Measurements from ENCODE around the gene GNG7.
"Not testable (repeated sequence)": the region's sequence is repeated elsewhere in the genome, so short reads cannot be mapped to it uniquely, and the experiment has no call there.

The GNG7 gene

DNA sequence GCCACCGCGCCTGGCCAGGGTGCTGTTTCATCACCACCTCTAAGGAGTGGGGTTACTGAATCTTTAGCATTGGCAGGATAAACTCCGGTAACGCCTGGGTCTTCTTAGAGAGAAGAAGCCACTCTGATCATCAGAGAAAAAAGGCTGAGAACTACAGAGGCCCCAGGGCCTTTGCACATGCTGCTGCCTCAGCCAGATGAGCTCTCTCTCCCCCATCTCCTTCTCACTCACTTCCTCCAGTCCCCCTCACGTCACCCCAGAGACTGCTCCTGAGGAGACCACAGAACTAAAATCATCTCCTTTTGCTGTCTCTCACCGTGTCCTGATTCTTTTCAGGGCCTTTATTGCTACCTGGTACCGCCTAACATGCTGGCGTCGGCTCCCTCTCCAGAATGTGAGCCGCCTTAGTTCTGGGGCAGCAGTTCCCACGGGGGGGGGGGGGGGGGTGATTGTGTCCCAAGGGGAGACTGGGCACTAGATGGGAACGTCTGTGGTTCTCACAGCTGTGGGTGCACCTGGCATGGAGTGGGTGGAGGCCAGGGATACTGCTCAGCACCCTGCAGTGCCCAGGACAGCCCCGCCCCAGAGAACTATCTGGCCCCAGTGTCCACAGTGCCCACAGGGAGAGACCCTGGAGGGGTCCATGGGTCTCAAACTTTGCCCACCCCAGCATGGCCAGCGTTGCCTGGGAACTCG is 23.8 kb upstream of the GNG7 start:
- no peak for DNase-seq

DNA sequence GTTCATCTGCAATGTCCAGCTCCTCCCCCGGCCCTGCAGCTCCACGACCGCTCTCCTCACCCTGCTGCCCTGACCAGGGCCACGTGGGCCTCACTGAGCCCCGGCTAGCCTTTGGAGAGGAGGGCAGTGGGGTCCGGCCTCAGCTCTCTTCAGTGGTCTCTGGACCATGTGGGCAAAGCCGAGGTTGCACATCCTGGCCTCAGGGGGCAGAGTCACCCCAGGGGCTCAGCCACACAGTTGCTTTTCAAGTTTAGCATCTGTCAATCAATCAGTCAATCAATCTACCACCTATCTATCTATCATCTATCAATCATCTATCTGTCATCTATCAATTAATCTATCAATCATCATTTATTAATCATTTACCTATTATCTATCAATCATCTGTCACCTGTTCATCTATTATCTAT is 21.7 kb upstream of the GNG7 start:
- no peak for DNase-seq

DNA sequence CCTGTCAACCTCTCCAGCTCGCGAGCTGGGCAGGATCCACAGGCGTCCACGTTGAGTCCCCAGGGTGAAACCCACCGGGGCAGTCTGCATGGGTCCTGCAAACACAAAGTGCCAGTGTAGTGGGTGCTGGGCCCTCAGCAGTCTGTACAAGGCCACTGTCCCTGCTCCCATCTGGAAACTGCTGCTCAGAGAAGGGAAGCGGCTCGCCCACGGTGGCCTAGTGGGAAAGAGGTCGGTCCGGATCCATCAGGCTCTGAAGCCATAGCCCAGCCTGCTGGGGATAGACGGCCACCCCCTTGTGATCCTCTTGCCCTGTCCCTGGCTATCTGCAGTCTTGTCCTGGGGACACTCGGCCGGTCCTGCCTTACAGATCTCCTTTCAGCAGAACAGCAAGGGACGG is 21.3 kb upstream of the GNG7 start:
- DNase-seq: no peak

DNA sequence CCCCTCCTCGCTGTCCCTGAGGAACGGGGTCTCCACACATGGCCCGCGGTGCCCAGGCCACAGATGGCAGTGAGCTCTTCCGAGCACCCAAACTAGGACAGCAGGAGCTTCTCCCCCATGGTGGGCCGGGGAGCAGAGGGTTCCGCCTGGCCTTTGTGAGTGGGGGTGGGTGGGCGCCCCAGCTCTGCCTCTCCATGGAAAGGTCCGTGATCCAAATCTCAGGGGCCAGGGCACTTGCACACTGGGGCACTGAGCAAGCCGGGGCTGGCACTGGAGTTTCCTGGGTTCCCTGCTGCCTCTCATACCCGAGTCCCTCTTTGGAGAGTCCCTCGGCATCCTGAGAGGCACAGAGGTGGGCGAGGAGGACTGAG is 20.8 kb upstream of the GNG7 start:
- no peak for DNase-seq

DNA sequence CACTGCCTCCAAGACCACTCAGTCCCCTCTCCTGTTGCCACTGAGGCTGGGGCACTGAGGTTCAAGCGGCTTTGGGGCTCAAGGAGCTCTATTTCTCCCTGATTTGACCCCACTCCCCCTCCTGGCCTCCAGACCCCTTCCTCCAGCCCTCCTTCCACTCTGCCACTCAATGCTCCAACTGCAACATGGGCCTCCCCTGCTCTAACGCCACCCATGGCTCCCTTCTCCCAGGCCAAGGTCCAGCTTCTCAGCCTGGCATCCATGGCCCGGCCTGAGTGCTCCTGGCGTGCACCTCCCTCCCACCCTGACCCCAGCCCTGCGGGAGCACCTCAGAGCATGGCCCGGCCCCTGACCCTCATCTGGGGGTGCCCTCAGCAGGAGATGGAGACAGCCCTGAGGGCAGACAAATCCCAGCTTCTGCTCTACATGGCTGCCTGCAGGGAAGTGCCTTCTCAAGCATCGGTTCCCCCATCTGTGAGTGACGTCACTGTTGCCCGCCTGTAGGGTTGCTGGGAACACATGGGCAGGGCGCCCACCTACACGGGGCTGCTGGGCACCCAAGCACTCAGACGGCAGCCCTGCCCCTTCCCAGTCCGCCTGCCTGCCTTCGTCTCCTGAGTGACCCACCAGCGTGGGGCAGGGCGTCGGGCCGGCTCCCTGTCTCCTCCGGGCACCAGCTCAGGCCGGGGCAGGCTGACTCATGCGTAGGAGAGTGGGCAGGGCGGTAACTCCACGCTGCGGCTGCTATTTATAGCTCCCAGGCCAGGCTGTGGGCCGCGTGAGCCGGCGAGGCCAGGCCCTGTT is 20.2 kb upstream of the GNG7 start:
- DNase-seq: no peak

DNA sequence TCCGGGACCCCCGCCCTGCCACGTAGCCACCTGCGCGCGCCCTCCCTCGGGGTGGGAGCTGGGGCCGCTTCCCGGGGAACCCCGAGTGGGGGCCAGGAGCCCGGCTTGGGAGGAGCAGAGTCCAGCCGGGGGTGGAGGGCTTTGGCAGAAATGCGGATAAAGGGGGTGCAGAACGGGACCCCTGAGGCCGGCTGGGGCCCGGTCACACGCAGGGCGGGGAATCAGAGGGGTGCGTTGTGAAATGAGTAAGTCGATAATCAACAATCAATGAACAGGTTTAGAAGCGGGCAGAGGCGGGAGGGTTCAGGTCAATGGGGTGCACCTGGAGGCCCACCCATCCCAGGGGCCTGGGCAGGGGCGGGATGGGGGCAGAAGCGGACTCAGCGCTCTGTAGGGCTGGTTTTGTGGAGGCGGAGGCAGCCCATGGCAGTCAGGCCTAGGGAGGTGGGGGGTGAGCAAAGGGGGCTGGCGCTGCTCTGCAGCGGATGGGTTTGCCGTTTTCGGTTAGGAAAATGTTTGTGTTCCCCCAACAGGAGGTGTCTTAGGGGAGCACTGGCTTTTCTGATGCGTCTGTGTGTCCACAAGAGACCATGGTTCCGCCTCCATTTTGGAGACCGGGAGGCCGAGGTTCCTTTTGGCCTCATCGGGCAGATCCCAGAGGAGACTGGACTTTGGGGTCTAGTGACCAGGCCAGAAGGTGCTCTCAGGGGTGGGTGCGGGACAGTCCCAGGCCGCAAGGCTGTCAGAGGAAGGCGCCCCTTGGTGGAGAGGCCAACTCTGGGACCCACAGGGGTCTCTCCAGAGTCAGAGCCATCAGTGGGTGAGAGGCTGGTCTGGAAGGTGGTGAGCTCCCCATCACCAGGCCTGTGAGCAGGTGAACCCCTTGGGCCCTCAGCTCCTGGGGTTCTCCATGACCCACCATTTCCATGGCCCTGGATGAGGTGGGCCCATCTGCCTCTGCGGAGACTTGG is 19.4 kb upstream of the GNG7 start:
- no peak for DNase-seq

DNA sequence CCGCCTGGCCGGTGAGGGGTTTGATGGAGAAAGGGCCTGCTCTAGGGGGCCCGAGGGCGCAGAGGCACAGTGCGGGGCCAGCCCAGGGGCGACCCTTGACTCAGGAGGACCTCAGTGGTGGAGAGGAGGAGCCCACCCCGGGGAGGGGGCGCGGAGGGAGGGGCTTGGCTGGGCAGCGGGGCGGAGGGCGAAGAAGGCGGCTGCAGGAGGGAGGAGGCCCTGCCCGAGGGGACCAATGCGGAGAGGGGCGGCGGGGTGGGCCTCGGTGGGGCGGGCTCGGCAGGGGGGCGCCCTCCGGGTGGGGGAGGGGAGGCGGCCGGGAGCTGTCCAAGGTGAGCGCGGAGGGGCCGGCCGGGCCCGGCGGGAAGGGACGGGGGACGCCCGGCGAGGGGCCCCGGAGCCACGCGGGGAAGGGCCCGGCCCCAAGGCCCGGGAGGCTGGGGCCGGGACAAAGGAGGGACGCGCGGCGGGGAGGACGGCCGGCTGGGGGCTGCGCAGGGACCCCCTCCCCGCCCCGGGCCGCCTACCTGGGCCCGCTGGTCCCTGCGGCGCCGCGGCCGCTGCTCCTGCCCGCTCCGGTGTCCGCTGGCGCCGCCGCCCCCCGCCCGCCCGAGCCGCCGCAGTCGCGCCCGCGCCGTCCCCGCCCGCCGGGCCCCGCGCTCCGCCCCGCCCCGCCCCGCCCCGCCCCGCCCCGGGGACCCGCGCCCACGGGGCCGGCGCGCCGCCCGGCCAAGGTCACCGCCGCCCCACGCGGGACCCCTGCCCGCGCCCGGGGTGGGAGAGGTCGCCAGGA is 18.5 kb upstream of the GNG7 start, which contains the start of gene DIRAS1:
Gene DIRAS1 (minus strand): TSS at position 596 of the 793 bp plus-strand sequence. CDS start 3,566 bp downstream, outside the sequence.
- DNase-seq: no peak

DNA sequence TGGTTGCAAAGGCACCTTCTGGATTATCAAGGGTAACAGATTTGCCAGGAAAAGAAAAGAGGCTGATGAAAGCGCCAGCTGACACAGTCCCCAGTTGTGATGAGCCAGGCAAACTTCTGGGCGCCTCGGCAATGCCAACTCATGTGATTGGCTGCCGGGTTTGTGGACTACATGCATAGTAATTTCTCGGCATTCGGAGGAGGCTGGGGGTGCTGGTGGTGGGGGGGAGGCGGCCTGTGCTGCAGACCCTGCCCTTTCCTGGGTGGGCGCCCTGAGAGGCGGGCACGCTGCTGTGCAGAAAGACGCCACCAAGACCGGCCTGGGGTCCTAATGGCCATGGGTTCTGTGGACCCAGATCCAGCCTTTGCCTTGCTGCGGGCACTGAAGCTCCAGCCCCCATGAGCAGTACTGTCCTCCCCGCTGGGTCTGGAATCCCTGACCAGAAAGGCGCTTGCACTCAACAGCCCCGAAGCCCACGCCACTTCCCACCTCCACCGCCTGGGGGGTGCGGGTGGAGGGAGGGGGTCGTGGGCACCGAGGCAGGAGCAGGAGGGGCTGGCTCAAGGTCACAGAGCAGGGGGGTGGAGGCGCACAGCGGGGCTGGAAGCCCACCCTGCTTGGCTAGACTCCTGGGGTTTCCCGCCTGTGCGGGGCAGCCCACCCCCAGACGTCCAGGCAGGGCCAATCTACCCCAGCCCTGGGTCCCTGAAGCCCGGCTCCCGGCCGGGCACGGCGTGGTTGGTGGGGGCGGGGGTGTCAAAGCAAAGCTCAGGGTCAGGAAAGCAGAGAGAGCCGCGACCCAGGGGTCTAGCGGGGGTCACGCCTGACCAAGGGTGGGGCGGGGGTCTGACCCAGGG is 17.7 kb upstream of the GNG7 start:
- DNase-seq: no peak

DNA sequence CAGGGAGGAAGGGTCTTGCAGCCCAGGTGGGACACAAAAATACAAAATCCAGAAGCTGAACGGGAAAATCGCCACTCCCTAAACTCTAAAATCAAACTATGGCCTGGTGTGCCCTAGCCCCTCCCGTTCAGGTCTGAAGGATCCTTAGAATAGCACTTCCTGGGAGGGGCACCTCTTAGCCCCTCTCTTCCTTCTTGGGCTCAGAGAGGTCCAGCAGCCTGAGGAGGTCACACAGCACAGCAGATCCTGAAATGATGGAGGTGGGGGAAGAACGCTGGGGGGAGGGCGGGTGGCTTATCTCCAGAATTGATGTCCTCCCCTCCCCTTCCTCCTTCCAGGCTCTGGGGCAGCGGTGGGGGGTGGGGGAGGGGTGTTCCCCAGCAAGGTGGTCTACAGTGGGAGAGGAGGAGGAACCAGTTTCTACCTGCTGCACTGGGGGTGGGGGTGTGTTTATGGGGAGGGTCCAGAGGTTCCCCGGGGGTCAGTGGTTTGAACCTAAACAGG is 16.8 kb upstream of the GNG7 start:
- no peak for DNase-seq

DNA sequence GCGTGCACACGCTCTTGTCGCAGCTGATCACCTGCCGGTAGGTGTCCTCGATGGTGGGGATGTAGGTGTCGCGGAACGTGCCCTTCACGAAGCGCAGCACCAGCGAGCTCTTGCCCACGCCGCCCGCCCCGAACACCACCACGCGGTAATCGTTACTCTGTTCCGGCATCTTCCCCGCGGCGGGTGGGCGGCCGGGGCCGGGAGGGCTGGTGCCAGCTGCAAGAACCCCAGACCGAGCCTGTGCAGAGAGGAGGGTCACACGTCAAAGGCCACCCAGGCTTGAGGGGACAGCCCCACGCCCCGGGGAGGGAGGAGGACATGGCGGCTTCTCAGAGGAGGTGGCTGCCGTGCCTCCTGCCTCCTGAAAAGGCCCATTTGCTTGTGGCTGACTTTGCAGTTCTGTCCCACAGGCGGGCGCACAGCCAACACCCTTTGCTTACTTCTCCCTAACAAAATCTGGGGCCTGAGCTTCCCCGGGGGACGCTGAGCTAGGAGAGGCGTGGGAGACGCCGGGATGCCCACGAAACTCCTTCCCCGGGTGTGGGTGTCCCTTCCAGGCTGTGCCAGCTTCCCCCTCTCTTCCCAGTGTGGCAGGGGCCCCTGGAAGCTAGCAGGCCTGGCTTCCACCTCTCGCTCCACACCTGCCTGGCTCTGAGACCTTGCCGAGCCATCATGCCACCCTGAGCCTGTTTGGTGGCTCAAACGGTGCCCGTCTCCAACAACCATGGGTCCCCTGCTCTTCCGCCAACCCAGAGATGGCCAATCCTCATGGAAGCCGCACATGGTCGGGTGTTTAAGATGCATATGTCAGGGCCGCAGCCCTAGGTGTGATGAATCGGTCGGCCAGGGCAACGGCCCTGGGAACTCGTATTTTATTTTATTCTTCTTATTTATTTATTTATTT is 15.4 kb upstream of the GNG7 start:
- no peak for DNase-seq

DNA sequence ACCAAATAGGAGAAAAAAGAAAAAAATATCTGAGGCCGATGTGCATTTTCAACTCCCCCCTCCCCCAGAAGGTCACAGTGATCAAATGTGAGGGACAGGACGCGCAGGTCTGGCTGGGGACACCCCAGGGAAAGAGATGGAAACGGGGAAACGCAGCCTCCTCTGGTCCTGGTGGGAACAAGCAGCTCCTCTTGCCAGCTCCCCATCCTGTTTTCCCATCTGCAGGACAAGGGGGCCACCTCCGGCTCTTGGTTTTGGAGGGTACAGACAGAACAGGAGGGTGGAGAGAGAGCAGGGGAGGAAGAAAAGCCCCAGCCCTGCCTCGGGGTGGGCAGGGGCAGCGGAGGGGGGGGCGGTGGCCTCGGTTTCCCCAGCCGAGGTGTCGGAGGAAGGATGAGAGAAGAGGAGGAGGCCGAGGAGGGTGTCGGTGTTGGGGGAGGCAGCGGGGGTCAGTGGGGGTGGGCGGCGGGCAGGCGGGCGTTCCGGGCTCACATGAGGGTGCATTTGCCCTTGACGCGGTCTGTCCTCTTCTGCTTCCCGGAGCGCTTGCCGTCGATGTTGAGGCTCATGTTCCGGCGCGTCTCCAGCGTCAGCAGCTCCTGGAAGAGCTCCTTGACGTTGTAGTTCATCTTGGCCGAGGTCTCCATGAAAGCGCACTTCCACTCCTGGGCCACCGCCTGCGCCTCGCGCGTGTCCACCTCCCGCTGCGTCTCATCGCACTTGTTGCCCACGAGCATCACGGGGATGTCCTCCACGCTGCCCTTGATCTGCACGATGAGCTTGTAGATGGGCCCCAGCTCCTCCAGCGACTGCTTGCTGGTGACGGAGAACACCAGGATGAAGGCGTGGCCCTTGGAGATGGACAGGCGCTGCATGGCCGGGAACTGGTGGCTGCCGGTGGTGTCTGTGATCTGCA is 14.5 kb upstream of the GNG7 start:
- DNase-seq: no peak

DNA sequence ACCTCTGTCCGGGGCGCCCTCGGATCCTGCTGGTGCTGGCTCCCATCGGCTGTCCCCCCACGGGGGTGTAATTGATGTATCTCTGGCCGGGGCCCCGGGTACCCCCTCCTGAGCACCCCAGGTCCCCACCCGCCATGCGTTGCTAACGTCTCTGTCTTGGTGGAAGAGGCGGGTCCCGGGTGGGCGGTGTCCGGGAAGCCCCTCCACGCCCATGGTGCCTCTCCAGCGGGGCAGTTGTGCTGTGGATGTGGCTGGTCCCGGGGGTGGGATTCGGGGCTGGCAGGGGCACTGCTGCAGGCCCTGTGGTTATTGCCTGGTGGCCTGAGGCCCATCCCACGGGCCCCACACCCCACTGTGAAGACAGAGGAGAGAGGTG is 13.8 kb upstream of the GNG7 start:
- DNase-seq: no peak

DNA sequence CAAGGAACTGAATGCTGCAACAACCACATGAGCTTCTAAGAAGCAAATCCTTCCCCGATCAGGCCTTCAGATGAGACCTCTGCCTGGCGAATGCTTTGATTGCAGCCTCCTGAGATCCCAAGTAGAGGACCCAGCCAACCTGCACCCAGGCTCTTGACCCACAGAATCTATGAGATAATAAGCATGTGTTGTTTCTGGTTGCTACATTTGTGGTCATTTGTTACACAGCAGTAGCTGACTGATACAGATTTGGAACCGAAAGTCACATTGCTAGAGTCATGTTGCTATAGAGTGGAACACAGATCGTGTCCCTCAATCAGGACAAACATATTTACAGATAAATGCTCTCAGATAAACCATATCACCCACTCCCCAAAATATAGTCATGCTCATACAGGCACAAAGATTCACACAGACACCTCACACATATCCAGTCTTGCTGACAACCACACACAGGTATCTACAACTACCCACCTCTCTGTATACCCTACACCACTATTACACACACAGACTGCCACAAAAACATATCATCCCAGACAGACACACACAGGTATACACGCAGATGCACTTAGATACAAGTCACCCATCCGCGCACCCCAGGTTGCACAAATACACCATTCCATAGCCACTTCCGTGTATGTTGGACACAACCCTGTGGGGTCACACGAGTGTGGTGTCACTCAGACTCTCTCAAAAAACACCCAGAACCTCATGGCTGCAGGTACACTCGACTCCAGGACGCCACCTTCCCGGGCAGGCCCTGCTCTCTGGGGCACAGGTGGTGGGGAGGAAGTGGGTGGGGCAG is 13.2 kb upstream of the GNG7 start:
- no peak for DNase-seq

DNA sequence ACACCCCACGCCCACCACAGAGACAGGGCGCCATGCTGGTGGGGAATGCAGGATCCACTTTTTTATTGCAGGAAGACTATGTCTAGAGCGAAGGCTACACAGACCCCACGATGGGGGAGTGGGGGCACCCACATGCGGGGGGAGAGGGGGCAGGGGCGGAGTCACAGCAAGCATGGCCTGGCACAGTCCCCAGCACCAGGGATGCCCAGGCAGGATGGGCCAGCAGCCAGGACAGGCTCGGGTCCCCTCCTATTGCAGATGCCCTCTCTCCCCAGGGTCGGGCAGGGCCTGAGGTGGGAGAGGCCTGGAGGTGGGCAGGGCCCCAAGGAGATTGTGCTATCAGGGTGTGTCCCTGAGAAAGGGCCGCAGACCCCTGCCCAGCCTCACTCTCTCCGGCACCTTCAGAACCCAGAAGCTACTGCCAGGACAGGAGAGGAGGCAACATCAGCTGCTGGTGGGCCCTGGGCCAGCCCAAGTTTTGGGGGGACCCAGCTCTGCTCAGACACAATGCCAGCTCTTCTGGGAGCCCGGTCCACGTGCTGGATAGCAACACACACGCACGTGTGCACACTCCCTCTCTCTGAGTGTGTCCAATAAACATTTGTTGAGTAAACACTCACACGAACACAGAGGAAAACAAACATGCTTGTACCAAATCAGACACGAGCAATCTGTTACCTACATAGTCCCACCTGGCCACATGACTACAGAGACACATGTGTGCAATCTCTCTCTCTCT is 12.2 kb upstream of the GNG7 start:
- no peak for DNase-seq

DNA sequence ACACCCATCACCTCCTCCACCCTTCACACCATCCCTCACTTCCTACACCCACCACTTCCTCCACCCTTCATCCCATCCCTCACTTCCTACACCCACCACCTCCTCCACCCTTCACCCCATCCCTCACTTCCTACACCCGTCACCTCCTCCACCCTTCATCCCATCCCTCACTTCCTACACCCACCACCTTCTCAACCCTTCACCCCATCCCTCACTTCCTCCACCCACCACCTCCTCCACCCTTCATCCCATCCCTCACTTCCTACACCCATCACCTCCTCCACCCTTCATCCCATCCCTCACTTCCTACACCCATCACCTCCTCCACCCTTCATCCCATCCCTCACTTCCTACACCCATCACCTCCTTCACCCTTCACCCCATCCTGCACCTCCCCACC is 11.6 kb upstream of the GNG7 start:
- not testable (repeated sequence) for DNase-seq

DNA sequence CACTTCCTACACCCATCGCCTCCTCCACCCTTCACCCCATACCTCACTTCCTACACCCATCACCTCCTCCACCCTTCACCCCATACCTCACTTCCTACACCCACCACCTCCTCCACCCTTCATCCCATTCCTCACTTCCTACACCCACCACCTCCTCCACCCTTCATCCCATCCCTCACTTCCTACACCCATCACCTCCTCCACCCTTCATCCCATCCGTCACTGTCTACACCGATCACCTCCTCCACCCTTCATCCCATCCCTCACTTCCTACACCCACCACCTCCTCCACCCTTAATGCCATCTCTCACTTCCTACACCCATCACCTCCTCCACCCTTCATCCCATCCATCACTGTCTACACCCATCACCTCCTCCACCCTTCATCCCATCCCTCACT is 10.7 kb upstream of the GNG7 start:
- DNase-seq: not testable (repeated sequence)

DNA sequence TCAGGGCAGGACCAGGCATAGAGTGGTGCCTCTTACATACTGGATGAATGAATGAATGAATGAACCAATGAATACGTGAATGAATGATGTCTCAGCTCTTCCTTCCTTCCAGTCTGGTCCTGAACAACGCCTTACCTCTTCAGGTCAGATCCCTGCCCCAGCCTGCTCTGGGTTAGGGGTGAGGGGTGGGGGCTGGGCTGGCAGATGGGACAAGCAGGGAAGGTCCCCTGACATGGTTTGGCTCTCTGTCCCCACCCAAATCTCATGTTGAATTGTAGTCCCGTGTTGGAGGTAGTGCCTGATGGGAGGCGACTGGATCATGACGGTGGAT is 9.3 kb upstream of the GNG7 start:
- no peak for DNase-seq
